Erythroblast (primary cell): ENCODE data around the gene TM9SF2.

Source experiments
- DNase-seq, 2 experiments: peaks; one replicate each; lab custom pipeline; 2025; lab: John Stamatoyannopoulos, UW
- GATA1 ChIP-seq: IDR thresholded peaks from 2 replicates; pipeline ENCODE4 v1.6.1; 2011; ENCODE audit warnings: low read depth, mild to moderate bottlenecking, control low read depth, low read length, moderate library complexity
- POLR2A ChIP-seq: IDR thresholded peaks from 2 replicates; pipeline ENCODE4 v1.6.1; 2011; ENCODE audit warnings: mild to moderate bottlenecking, low read length

TM9SF2 gene

GRCh38 chr13:99587893-99588606, 86.8 kb downstream of the TM9SF2 start:
- no peak for TF ChIP-seq POLR2A
- no peak for DNase-seq

- TF ChIP-seq POLR2A: no peak
- TF ChIP-seq GATA1: no peak
- DNase-seq: no peak
Measured at GRCh38 chr13:99589575-99589974, 88.3 kb downstream of the TM9SF2 start.

GRCh38 chr13:99590519-99591011, 89.3 kb downstream of the TM9SF2 start:
- DNase-seq: no peak
- TF ChIP-seq GATA1: no peak
- no peak for TF ChIP-seq POLR2A

GRCh38 chr13:99596180-99596579, 94.9 kb downstream of the TM9SF2 start:
- DNase-seq: no peak
- TF ChIP-seq GATA1: no peak
- TF ChIP-seq POLR2A: no peak

GRCh38 chr13:99600318-99600717, 99.0 kb downstream of the TM9SF2 start:
- DNase-seq: peak; percentile 20 to 31

GRCh38 chr13:99601535-99601934, 100.3 kb downstream of the TM9SF2 start:
- TF ChIP-seq GATA1 (no peak), POLR2A (no peak)
- no peak for DNase-seq

More at GRCh38 chr13:99600318-99600717, 99.0 kb downstream of the TM9SF2 start:
- TF ChIP-seq POLR2A (no peak), GATA1 (no peak)

- TF ChIP-seq POLR2A: no peak
- TF ChIP-seq GATA1: no peak
- no peak for DNase-seq
Measured at GRCh38 chr13:99604636-99605035, 103.4 kb downstream of the TM9SF2 start.

GRCh38 chr13:99605420-99606323, 104.4 kb downstream of the TM9SF2 start:
- TF ChIP-seq GATA1 (no peak), POLR2A (no peak)
- peak; percentile 67 to 72 for DNase-seq

GRCh38 chr13:99606324-99607066, 105.2 kb downstream of the TM9SF2 start, which contains the start of gene CLYBL:
TSS of gene CLYBL (plus strand) at chr13:99606690.
- DNase-seq: peak; percentile 93 to 97
- no peak for TF ChIP-seq GATA1
- peak; percentile 78 for TF ChIP-seq POLR2A

- DNase-seq: no peak
- TF ChIP-seq GATA1 (no peak), POLR2A (no peak)
Measured at GRCh38 chr13:99608345-99608744, 107.1 kb downstream of the TM9SF2 start.

GRCh38 chr13:99610702-99611289, 109.5 kb downstream of the TM9SF2 start:
- no peak for TF ChIP-seq POLR2A
- peak in 1 of 2 experiments; percentile 21 for DNase-seq
